Peyer's patch (tissue), 4 donors: ENCODE data around the gene SYNE3. TPM values are rescaled to one million over a fixed set of nuclear protein-coding genes. Genes with fewer than 3 reads are reported as not detected.

Source experiments
- DNase-seq, 3 donors: peaks; one replicate each; pipeline ENCODE4 v3.0.0-alpha.2; 2017 to 2019
- H3K27ac ChIP-seq, 4 donors: fragments of 200-600 bp; sonication (generic); one replicate each; pipeline ENCODE4 v1.5.1; 2016 to 2019
- H3K27me3 ChIP-seq, 2 donors: fragments of 200-600 bp; sonication (generic); one replicate each; pipeline ENCODE4 v1.5.1; 2019
- H3K36me3 ChIP-seq, 3 donors: fragments of 200-600 bp; sonication (generic); one replicate each; pipeline ENCODE4 v1.5.1; 2016 to 2019
- H3K4me1 ChIP-seq, 4 donors: fragments of 200-600 bp; sonication (generic); one replicate each; pipeline ENCODE4 v1.5.1; 2016 to 2019
- H3K4me3 ChIP-seq, 4 donors: fragments of 200-600 bp; sonication (generic); 1 replicate in 3 of 4; 2 replicates in 1 of 4; pipeline ENCODE4 v1.5.1; 2016 to 2019; ENCODE audit warnings: mild to moderate bottlenecking in 1 of 4
- H3K9me3 ChIP-seq, 4 donors: fragments of 200-600 bp; sonication (generic); one replicate each; pipeline ENCODE4 v1.5.1; 2016 to 2019; ENCODE audit warnings: mild to moderate bottlenecking in 1 of 4
- CTCF ChIP-seq, 6 experiments: fragments of 450-650 bp in 4 of 6; fragments of 200-600 bp in 2 of 6; sonication (generic) in 1 of 6; IDR thresholded peaks; one replicate each; pipeline ENCODE4 v1.5.1; 2017 to 2019; ENCODE audit warnings: antibody characterized with exemption in 6 of 6, mild to moderate bottlenecking in 3 of 6, moderate library complexity in 1 of 6
- POLR2A ChIP-seq, 2 donors: fragments of 450-650 bp; IDR thresholded peaks; one replicate each; pipeline ENCODE4 v1.5.1; 2017; ENCODE audit warnings: antibody characterized with exemption in 2 of 2, mild to moderate bottlenecking in 2 of 2, moderate library complexity in 2 of 2
- total RNA-seq, 4 donors: library from RNA; depleted of rRNA; stranded (reverse); fragments of >200 nt; gene quantifications; one replicate each; pipeline ENCODE4 v1.1.0, GENCODE V29; 2016

Gene SYNE3
- total RNA-seq, 4 donors from 2014 or later: 7.2 to 35.5 (median 13.1) TPM

- TF ChIP-seq CTCF (IDR thresholded peaks at IDR 0.05) (no peak), POLR2A (IDR thresholded peaks at IDR 0.05) (no peak)
- H3K4me1 ChIP-seq: no peaks in the 10 kb centered on the region
- no peak for DNase-seq
Measured at GRCh38 chr14:95549656-95550585, 33.5 kb upstream of the SYNE3 start.

GRCh38 chr14:95548328-95548929, 32.0 kb upstream of the SYNE3 start:
- DNase-seq: no peak
- Histone ChIP-seq H3K4me3 (no peak overlapping the region), H3K27ac (no peak overlapping the region), H3K4me1 (no peaks in the 10 kb centered on the region), H3K9me3 (no peaks in the 10 kb centered on the region), H3K36me3 (peaks cover 0 to 13% (median 0%) of the 10 kb centered on the region in 3 donors), H3K27me3 (no peaks in the 10 kb centered on the region)
- TF ChIP-seq CTCF (IDR thresholded peaks at IDR 0.05) (no peak), POLR2A (IDR thresholded peaks at IDR 0.05) (no peak)

More at GRCh38 chr14:95549656-95550585, 33.5 kb upstream of the SYNE3 start:
- H3K27ac ChIP-seq: no peak overlapping the region
- H3K4me3 ChIP-seq: no peak overlapping the region
- no peaks in the 10 kb centered on the region for H3K27me3 ChIP-seq
- peaks cover 0 to 2% (median 0%) of the 10 kb centered on the region in 3 donors for H3K36me3 ChIP-seq
- H3K9me3 ChIP-seq: no peaks in the 10 kb centered on the region

GRCh38 chr14:95547626-95548327, 31.3 kb upstream of the SYNE3 start:
- Histone ChIP-seq H3K9me3 (no peaks in the 10 kb centered on the region), H3K36me3 (peaks cover 0 to 13% (median 0%) of the 10 kb centered on the region in 3 donors), H3K4me1 (no peaks in the 10 kb centered on the region), H3K4me3 (no peak overlapping the region), H3K27ac (no peak overlapping the region), H3K27me3 (no peaks in the 10 kb centered on the region)
- TF ChIP-seq POLR2A (IDR thresholded peaks at IDR 0.05) (no peak), CTCF (IDR thresholded peaks at IDR 0.05) (no peak)
- DNase-seq: no peak

GRCh38 chr14:95547272-95547625, 30.8 kb upstream of the SYNE3 start:
- H3K4me3 ChIP-seq: no peak overlapping the region
- H3K27me3 ChIP-seq: no peaks in the 10 kb centered on the region
- H3K36me3 ChIP-seq: peaks cover 0 to 13% (median 0%) of the 10 kb centered on the region in 3 donors
- TF ChIP-seq CTCF (IDR thresholded peaks at IDR 0.05) (no peak), POLR2A (IDR thresholded peaks at IDR 0.05) (no peak)
- H3K27ac ChIP-seq: no peak overlapping the region
- no peak for DNase-seq
- no peaks in the 10 kb centered on the region for H3K4me1 ChIP-seq
- no peaks in the 10 kb centered on the region for H3K9me3 ChIP-seq

GRCh38 chr14:95545515-95546168, 29.2 kb upstream of the SYNE3 start:
- TF ChIP-seq POLR2A (IDR thresholded peaks at IDR 0.05) (no peak), CTCF (IDR thresholded peaks at IDR 0.05) (no peak)
- H3K27ac ChIP-seq: no peak overlapping the region
- no peaks in the 10 kb centered on the region for H3K27me3 ChIP-seq
- no peaks in the 10 kb centered on the region for H3K4me1 ChIP-seq
- H3K36me3 ChIP-seq: peaks cover 0 to 13% (median 0%) of the 10 kb centered on the region in 3 donors
- no peaks in the 10 kb centered on the region for H3K9me3 ChIP-seq
- no peak overlapping the region for H3K4me3 ChIP-seq
- no peak for DNase-seq
